K562 (cell line): ENCODE data around the gene KIAA0825. TPM values are rescaled to one million over a fixed set of nuclear protein-coding genes. Genes with fewer than 3 reads are reported as not detected.

Source experiments
- ATAC-seq: fragments of 200-7000 bp; cut with Tn5 transposase; 3 replicates; pipeline ENCODE4 v1.9.1; 2020; ENCODE audit warnings: moderate library complexity
- BruUV-seq: library from RNA; stranded (reverse); fragments of 400-500 nt; replicated peaks from 2 replicates; lab custom pipeline; 2021; lab: Mats Ljungman, UMichigan
- CTCF ChIA-PET: fragments of 300-600 bp; formaldehyde crosslinking; extraction: SDS; loops from one replicate; lab custom pipeline; 2021; ENCODE audit warnings: low intra/inter-chr PET ratio; lab: Yijun Ruan, JAX
- POLR2A ChIA-PET: fragments of 300-600, 350-650 bp; sonication (Branson Sonifier 250); formaldehyde crosslinking; extraction: SDS; loops from one replicate; lab custom pipeline; 2021; ENCODE audit warnings: antibody characterized with exemption, inconsistent platforms; lab: Yijun Ruan, JAX
- DNase-seq, 4 experiments: peaks; one replicate each; pipeline versions ENCODE4 v3.0.0 to v3.0.0-alpha.2; 2011 to 2018; ENCODE audit warnings: low spot score in 3 of 4, mixed read lengths in 3 of 4; ENCODE audit errors: extremely low read depth in 1 of 4
- FAIRE-seq: peaks from 2 replicates; lab custom pipeline; 2011; peaks lifted over from hg19 to GRCh38; lab: Jason Lieb, UNC
- H2AFZ ChIP-seq: 2 replicates; pipeline ENCODE4 v1.6.0; 2011; ENCODE audit warnings: low read depth, low read length, control low read depth, inconsistent platforms
- H3K27ac ChIP-seq: fragments of 200-600 bp; 3 replicates; pipeline ENCODE4 v1.8.0; 2011; ENCODE audit warnings: low read depth, mild to moderate bottlenecking, control low read depth, inconsistent platforms, low read length, moderate library complexity, mixed read lengths; ENCODE audit errors: extremely low read depth
- H3K27me3 ChIP-seq, 2 experiments: fragments of 300-600 bp in 1 of 2; 2 replicates in 1 of 2; 3 replicates in 1 of 2; pipeline versions ENCODE4 v1.6.0 to v1.8.0; 2011; ENCODE audit warnings: inconsistent platforms in 2 of 2, low read length in 2 of 2, mild to moderate bottlenecking in 1 of 2, mixed read lengths in 1 of 2, moderate library complexity in 1 of 2; ENCODE audit not compliant: control insufficient read depth in 2 of 2, insufficient read depth in 2 of 2
- H3K36me3 ChIP-seq: fragments of 300-600 bp; 3 replicates; pipeline ENCODE4 v1.8.0; 2011; ENCODE audit warnings: mild to moderate bottlenecking, low read length, inconsistent platforms; ENCODE audit not compliant: control insufficient read depth, insufficient read depth
- H3K4me1 ChIP-seq, 2 experiments: fragments of 200-600 bp in 1 of 2; replicated peaks in 1 of 2; 2 replicates in 1 of 2; 3 replicates in 1 of 2; pipeline versions ENCODE4 v1.5.1 to v1.8.0; 2011; ENCODE audit warnings: inconsistent platforms in 2 of 2, low read length in 2 of 2, mild to moderate bottlenecking in 1 of 2, mixed read lengths in 1 of 2, moderate library complexity in 1 of 2; ENCODE audit not compliant: control insufficient read depth in 2 of 2, insufficient read depth in 2 of 2
- H3K4me2 ChIP-seq: 2 replicates; pipeline ENCODE4 v1.6.1; 2011; ENCODE audit warnings: low read length, control low read depth, inconsistent platforms, mixed read lengths; ENCODE audit not compliant: insufficient read depth
- H3K4me3 ChIP-seq: fragments of 200-600 bp; sonication (generic), shearing (Covaris generic); 2 replicates; pipeline ENCODE4 v1.5.1; 2016; ENCODE audit warnings: control low read depth, inconsistent platforms
- H3K79me2 ChIP-seq: fragments of 200-600 bp; 3 replicates; pipeline ENCODE4 v1.8.0; 2011; ENCODE audit warnings: low read length, inconsistent platforms; ENCODE audit not compliant: control insufficient read depth, insufficient read depth
- H3K9ac ChIP-seq, 2 experiments: 2 replicates each; pipeline versions ENCODE4 v1.6.0 to v1.6.1; 2011; ENCODE audit warnings: low read depth in 2 of 2, low read length in 2 of 2, control low read depth in 1 of 2, inconsistent platforms in 1 of 2, mild to moderate bottlenecking in 1 of 2, mixed read lengths in 1 of 2; ENCODE audit not compliant: insufficient read depth in 1 of 2
- H3K9me1 ChIP-seq: one replicate; pipeline ENCODE4 v1.6.0; 2011; ENCODE audit warnings: inconsistent platforms, mild to moderate bottlenecking, low read length, moderate library complexity; ENCODE audit not compliant: control insufficient read depth, insufficient read depth
- H3K9me3 ChIP-seq: replicated peaks from 2 replicates; pipeline ENCODE4 v1.5.1; 2011; ENCODE audit warnings: low read depth, low read length, inconsistent platforms; ENCODE audit not compliant: control insufficient read depth, insufficient read depth
- H4K20me1 ChIP-seq: replicated peaks from 2 replicates; pipeline ENCODE4 v1.6.1; 2011; ENCODE audit warnings: low read length, inconsistent platforms, mixed read lengths; ENCODE audit not compliant: control insufficient read depth, insufficient read depth
- ARHGAP35 ChIP-seq: fragments of 450-650 bp; IDR thresholded peaks from 2 replicates; pipeline ENCODE4 v1.6.1; 2018; ENCODE audit not compliant: partially characterized antibody
- CHD2 ChIP-seq: IDR thresholded peaks from 2 replicates; pipeline ENCODE4 v1.6.1; 2011; ENCODE audit warnings: low read depth, low read length
- ETV6 ChIP-seq, 3 experiments: fragments of 150-350 bp in 1 of 3; sonication (generic) in 1 of 3; formaldehyde crosslinking in 1 of 3; IDR thresholded peaks; 2 replicates each; pipeline versions ENCODE4 v1.6.1 to v1.8.0; 2014 to 2022; ENCODE audit warnings: borderline replicate concordance in 2 of 3, low read depth in 2 of 3, antibody characterized with exemption in 1 of 3, low read length in 1 of 3, mild to moderate bottlenecking in 1 of 3, missing genetic modification reagents in 1 of 3
- FOS ChIP-seq: IDR thresholded peaks from 3 replicates; pipeline ENCODE4 v1.6.1; 2011; ENCODE audit not compliant: insufficient read length; ENCODE audit errors: extremely low read depth
- HNRNPL ChIP-seq: fragments of 200-400 bp; formaldehyde crosslinking; IDR thresholded peaks from 2 replicates; pipeline ENCODE4 v1.6.1; 2017; ENCODE audit warnings: low read depth, mild to moderate bottlenecking, low read length
- NCOA1 ChIP-seq: fragments of 450-650 bp; IDR thresholded peaks from 2 replicates; pipeline ENCODE4 v1.6.1; 2016; ENCODE audit warnings: low read depth
- NELFE ChIP-seq: IDR thresholded peaks from 2 replicates; pipeline ENCODE4 v1.6.1; 2011; ENCODE audit warnings: mild to moderate bottlenecking; ENCODE audit not compliant: insufficient read depth, insufficient read length
- PATZ1 ChIP-seq: fragments of 250-450 bp; sonication (Bioruptor Pico); IDR thresholded peaks from 2 replicates; pipeline ENCODE4 v1.5.0; 2020; ENCODE audit warnings: mild to moderate bottlenecking, borderline replicate concordance
- SOX6 ChIP-seq: fragments of 450-650 bp; IDR thresholded peaks from 2 replicates; pipeline ENCODE4 v1.6.1; 2014; ENCODE audit warnings: mild to moderate bottlenecking
- TCFL5 ChIP-seq: fragments of 250-450 bp; sonication (Bioruptor Pico); conservative IDR thresholded peaks from 2 replicates; pipeline ENCODE4 v1.6.1; 2021; ENCODE audit warnings: mild to moderate bottlenecking, moderate library complexity, matching md5 sums
- TSC22D4 ChIP-seq: fragments of 450-650 bp; IDR thresholded peaks from 2 replicates; pipeline ENCODE4 v1.6.1; 2016; ENCODE audit warnings: missing genetic modification characterization, missing biosample characterization, control low read depth
- ZNF780A ChIP-seq: fragments of 250-450 bp; sonication (Bioruptor Pico); IDR thresholded peaks from 2 replicates; pipeline ENCODE4 v1.5.0; 2021; ENCODE audit warnings: mild to moderate bottlenecking
- ZZZ3 ChIP-seq: fragments of 450-650 bp; IDR thresholded peaks from 2 replicates; pipeline ENCODE4 v1.6.1; 2016; ENCODE audit warnings: antibody characterized with exemption, mild to moderate bottlenecking, moderate library complexity
- WGBS: fragments of 100-300 bp; shearing (Covaris generic); methylation state at CpG from one replicate; pipeline ENCODE4 v1.1.6; 2016; ENCODE audit warnings: low coverage, mixed read lengths; ENCODE audit not compliant: insufficient coverage; ENCODE audit errors: missing lambda C conversion rate; 5-methylcytosine and 5-hydroxymethylcytosine counted together
- in situ Hi-C: fragments of 300-500 bp; cut with MboI; formaldehyde crosslinking; loops from 4 replicates; pipeline ENCODE4 v1.15.0; 2018; ENCODE audit warnings: inconsistent platforms, mixed read lengths
- intact Hi-C: fragments of 100-400 bp; cut with micrococcal nuclease; formaldehyde crosslinking; loops from 2 replicates; pipeline ENCODE4 v1.14.2; 2022
- polyA plus RNA-seq, 8 experiments: library from polyadenylated mRNA; depleted of rRNA in 4 of 8; stranded (reverse) in 5 of 8; unstranded in 3 of 8; fragments of >200 nt; fragmentation: Nextera tagmentation in 2 of 8; fragmentation: Illumina TruSeq in 1 of 8; extraction: Ambion mirVana in 2 of 8; extraction: Trizol in 1 of 8; gene quantifications; 2 replicates each; pipeline versions ENCODE4 v1.2.1 to v1.2.3, GENCODE V29; 2011 to 2014; ENCODE audit warnings: inconsistent platforms in 1 of 8, missing spikeins in 1 of 8
- total RNA-seq, 7 experiments: library from RNA; depleted of rRNA in 6 of 7; stranded (reverse); fragments of >200 nt in 6 of 7; fragmentation: Illumina TruSeq in 2 of 7; extraction: Trizol in 2 of 7; gene quantifications; 2 replicates each; pipeline versions ENCODE4 v1.2.1 to v1.2.3, GENCODE V29; 2011 to 2021; ENCODE audit warnings: low replicate concordance in 1 of 7
- TF ChIP-seq, protein P1 (sequence below): sonication (generic); formaldehyde crosslinking; IDR thresholded peaks from 2 replicates; pipeline ENCODE4 v1.8.0; 2022; ENCODE audit warnings: missing genetic modification reagents, mild to moderate bottlenecking, moderate library complexity, borderline replicate concordance
- TF ChIP-seq, protein P2 (sequence below): fragments of 250-450 bp; sonication (Bioruptor Pico); IDR thresholded peaks from 2 replicates; pipeline ENCODE4 v1.8.0; 2022; ENCODE audit warnings: inconsistent platforms
- TF ChIP-seq, protein P3 (sequence below): sonication (generic); formaldehyde crosslinking; IDR thresholded peaks from 2 replicates; pipeline ENCODE4 v1.8.1; 2022; ENCODE audit warnings: missing genetic modification reagents

The KIAA0825 gene
- total and polyA plus RNA-seq, 9 of the 15 experiments (the other 6 are each of a cell fraction or from before 2014, with no cell fraction given) = 0.05 to 0.36 (median 0.16) TPM; not detected in 1

DNA sequence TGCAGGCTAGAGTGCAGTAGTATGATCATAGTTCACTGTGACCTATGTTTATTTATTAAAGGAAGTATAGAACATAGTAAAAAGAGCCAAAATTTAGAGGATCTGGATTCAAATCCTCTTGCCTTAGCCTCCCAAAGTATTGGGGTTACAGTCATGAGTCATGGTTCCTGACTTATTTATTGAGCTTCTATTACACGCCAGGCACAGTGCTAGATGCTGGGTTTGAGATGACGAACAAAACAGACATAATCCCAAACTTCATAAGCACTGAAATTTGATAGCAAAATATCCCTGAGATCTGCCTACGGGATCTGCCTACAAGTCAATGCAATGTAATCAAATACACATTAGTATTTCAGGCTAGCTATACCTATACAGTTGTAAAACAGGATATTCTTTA is 2.5 kb downstream of the KIAA0825 start:
- TF ChIP-seq CHD2 (no peak), NCOA1 (no peak), ETV6 (IDR thresholded peaks at IDR 0.05; ENCODE audit: borderline replicate concordance in 1 of 2, low read depth in 2 of 2, low read length in 1 of 2) (no peak), ETV6 (CRISPR knock-in tag; IDR thresholded peaks at IDR 0.05; ENCODE audit: borderline replicate concordance) (no peak), ZZZ3 (no peak), SOX6 (no peak), PATZ1 (CRISPR knock-in tag) (no peak), ZNF780A (no peak), TSC22D4 (tag) (no peak), ARHGAP35 (no peak), HNRNPL (no peak), TCFL5 (CRISPR knock-in tag) (no peak), FOS (no peak), NELFE (no peak)
- TF ChIP-seq, protein P1, sequence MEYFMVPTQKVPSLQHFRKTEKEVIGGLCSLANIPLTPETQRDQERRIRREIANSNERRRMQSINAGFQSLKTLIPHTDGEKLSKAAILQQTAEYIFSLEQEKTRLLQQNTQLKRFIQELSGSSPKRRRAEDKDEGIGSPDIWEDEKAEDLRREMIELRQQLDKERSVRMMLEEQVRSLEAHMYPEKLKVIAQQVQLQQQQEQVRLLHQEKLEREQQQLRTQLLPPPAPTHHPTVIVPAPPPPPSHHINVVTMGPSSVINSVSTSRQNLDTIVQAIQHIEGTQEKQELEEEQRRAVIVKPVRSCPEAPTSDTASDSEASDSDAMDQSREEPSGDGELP (CRISPR knock-in tag) = no peak
- TF ChIP-seq, protein P2, sequence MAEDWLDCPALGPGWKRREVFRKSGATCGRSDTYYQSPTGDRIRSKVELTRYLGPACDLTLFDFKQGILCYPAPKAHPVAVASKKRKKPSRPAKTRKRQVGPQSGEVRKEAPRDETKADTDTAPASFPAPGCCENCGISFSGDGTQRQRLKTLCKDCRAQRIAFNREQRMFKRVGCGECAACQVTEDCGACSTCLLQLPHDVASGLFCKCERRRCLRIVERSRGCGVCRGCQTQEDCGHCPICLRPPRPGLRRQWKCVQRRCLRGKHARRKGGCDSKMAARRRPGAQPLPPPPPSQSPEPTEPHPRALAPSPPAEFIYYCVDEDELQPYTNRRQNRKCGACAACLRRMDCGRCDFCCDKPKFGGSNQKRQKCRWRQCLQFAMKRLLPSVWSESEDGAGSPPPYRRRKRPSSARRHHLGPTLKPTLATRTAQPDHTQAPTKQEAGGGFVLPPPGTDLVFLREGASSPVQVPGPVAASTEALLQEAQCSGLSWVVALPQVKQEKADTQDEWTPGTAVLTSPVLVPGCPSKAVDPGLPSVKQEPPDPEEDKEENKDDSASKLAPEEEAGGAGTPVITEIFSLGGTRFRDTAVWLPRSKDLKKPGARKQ (CRISPR knock-in tag) = no peak
- TF ChIP-seq, protein P3, sequence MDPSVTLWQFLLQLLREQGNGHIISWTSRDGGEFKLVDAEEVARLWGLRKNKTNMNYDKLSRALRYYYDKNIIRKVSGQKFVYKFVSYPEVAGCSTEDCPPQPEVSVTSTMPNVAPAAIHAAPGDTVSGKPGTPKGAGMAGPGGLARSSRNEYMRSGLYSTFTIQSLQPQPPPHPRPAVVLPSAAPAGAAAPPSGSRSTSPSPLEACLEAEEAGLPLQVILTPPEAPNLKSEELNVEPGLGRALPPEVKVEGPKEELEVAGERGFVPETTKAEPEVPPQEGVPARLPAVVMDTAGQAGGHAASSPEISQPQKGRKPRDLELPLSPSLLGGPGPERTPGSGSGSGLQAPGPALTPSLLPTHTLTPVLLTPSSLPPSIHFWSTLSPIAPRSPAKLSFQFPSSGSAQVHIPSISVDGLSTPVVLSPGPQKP (CRISPR knock-in tag) = no peak
- TF ChIP-seq, all 486 proteins: peak for 0
- H3K4me2 ChIP-seq = no peak overlapping the region
- no peak for DNase-seq
- in situ Hi-C loops = no loop called here
- no peak overlapping the region for H2AFZ ChIP-seq
- no peak overlapping the region for H3K9ac ChIP-seq
- H3K27ac ChIP-seq = no peak overlapping the region
- no peaks in the 10 kb centered on the region for H3K9me1 ChIP-seq
- no peak overlapping the region for H3K4me3 ChIP-seq
- BruUV-seq = no TSS peak
- H3K36me3 ChIP-seq = no peaks in the 10 kb centered on the region
- peaks cover 0 to 3% of the 10 kb centered on the region in 2 experiments; a peak in 2 of 5 replicates for H3K4me1 ChIP-seq
- no peak for ATAC-seq
- CTCF ChIA-PET = no interaction called here
- POLR2A ChIA-PET = no interaction called here
- H3K27me3 ChIP-seq = no peaks in the 10 kb centered on the region
- WGBS = 84% methylated on average over 3 of the region's 3 CpGs
- no peaks in the 10 kb centered on the region for H4K20me1 ChIP-seq
- H3K9me3 ChIP-seq = no peaks in the 10 kb centered on the region
- H3K79me2 ChIP-seq = peaks cover 23% of the 10 kb centered on the region
- no peak for FAIRE-seq
- intact Hi-C loops = loop anchor here (2.0 to 5.0 kb wide), 2 partner anchors 67 to 171 kb away; no protein-coding TSS in a partner anchor
